ENCODE data around the gene TEX55.

Gene TEX55

GRCh38 chr3:119173325-119173724 lies 27.4 kb downstream of the TEX55 start, which contains the start of gene UPK1B:
Gene UPK1B, plus strand, starts transcription at chr3:119173598. Its CDS starts 13,144 bp downstream, at chr3:119186742.
- POLR2A ChIA-PET = no interaction called here
- no peak within 1 kb of the TSS for H3K4me3 ChIP-seq (ENCODE audit: low read depth, low read length)
- CTCF ChIA-PET = no interaction called here
- TF ChIP-seq CTCF (IDR thresholded peaks at IDR 0.05; ENCODE audit: insufficient read depth, low read length, missing control alignments) = no peak
- no peak for DNase-seq (ENCODE audit: low read depth, low spot score)

GRCh38 chr3:119175872-119176756 lies 30.1 kb downstream of the TEX55 start:
- ChIA-PET POLR2A (no interaction called here), CTCF (interaction anchor here (1.0 to 1.2 kb wide), 2 partner anchors 30 to 65 kb away, joined by 3 read pairs; partner anchors contain the start of gene B4GALT4)
- no peak for DNase-seq (ENCODE audit: low read depth, low spot score)
- TF ChIP-seq CTCF (IDR thresholded peaks at IDR 0.05; ENCODE audit: insufficient read depth, low read length, missing control alignments) = no peak
- H3K4me3 ChIP-seq (ENCODE audit: low read depth, low read length) = no peak overlapping the region

- POLR2A ChIA-PET = no interaction called here
- TF ChIP-seq CTCF (IDR thresholded peaks at IDR 0.05; ENCODE audit: insufficient read depth, low read length, missing control alignments) = no peak
- no peak overlapping the region for H3K4me3 ChIP-seq (ENCODE audit: low read depth, low read length)
- DNase-seq (ENCODE audit: low read depth, low spot score) = no peak
- CTCF ChIA-PET = interaction anchor here (1.0 kb wide), 1 partner anchor 64 kb away, joined by 3 read pairs; the partner anchor contains the start of gene B4GALT4
Measured at GRCh38 chr3:119176778-119177177, 30.8 kb downstream of the TEX55 start.

- H3K4me3 ChIP-seq (ENCODE audit: low read depth, low read length) = no peak overlapping the region
- ChIA-PET CTCF (interaction anchor here (1.0 kb wide), 1 partner anchor 64 kb away, joined by 3 read pairs; the partner anchor contains the start of gene B4GALT4), POLR2A (no interaction called here)
- no peak for TF ChIP-seq CTCF (IDR thresholded peaks at IDR 0.05; ENCODE audit: insufficient read depth, low read length, missing control alignments)
- DNase-seq (ENCODE audit: low read depth, low spot score) = no peak
Measured at GRCh38 chr3:119177321-119177720, 31.4 kb downstream of the TEX55 start.

GRCh38 chr3:119181765-119182164 lies 35.8 kb downstream of the TEX55 start:
- TF ChIP-seq CTCF (IDR thresholded peaks at IDR 0.05; ENCODE audit: insufficient read depth, low read length, missing control alignments) = no peak
- ChIA-PET CTCF (interaction anchor here (1.4 to 2.4 kb wide), 3 partner anchors 10 to 60 kb away, joined by 3 to 8 read pairs (median 3); partner anchors contain the start of gene B4GALT4), POLR2A (interaction anchor here (0.5 to 0.6 kb wide), 2 partner anchors 40 to 1674 kb away, joined by 3 read pairs; no protein-coding TSS in a partner anchor)
- H3K4me3 ChIP-seq (ENCODE audit: low read depth, low read length) = no peak overlapping the region
- DNase-seq (ENCODE audit: low read depth, low spot score) = no peak

GRCh38 chr3:119184111-119184510 lies 38.1 kb downstream of the TEX55 start:
- no peak for DNase-seq (ENCODE audit: low read depth, low spot score)
- H3K4me3 ChIP-seq (ENCODE audit: low read depth, low read length) = no peak overlapping the region
- CTCF ChIA-PET = interaction anchor here (2.4 kb wide), 1 partner anchor 57 kb away, joined by 8 read pairs; no protein-coding TSS in a partner anchor
- POLR2A ChIA-PET = interaction anchor here (1.6 kb wide), 1 partner anchor 57 kb away, joined by 6 read pairs; the partner anchor contains the start of gene B4GALT4
- no peak for TF ChIP-seq CTCF (IDR thresholded peaks at IDR 0.05; ENCODE audit: insufficient read depth, low read length, missing control alignments)
